OCI-LY7 (cell line): Measurements from ENCODE around the gene ALG14.

ENCODE experiments used
- CTCF ChIP-seq: fragments of 200-600 bp; sonication (generic); conservative IDR thresholded peaks from 2 replicates; pipeline ENCODE4 v1.5.1; 2014; ENCODE audit warnings: mild to moderate bottlenecking, antibody characterized with exemption, low read length, moderate library complexity, mixed read lengths
- EZH2phosphoT487 ChIP-seq: fragments of 200-600 bp; sonication (generic); IDR thresholded peaks from 2 replicates; pipeline ENCODE4 v1.6.1; 2018; ENCODE audit warnings: low read depth, borderline replicate concordance, mild to moderate bottlenecking, mixed run types, antibody characterized with exemption, low read length, moderate library complexity, mixed read lengths

DNA sequence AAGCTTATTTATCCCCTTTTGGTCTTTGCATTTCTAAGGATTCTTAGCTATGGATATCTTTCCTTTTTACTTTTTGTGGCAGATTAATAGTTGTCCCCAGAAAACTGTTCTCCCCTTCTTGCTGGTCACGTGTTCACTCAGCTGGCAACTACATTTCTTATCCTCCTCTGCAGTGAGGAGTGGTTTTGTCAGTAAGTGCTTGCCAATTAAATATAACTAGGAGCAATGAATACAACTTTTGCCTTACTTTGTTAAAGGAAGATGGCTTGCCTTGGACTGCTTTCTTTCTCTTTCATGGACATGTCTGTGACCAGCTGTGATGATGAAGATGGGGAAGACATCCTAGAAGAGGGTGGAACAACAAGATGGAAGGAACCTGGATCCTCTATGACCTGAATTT lies 15.6 kb upstream of the ALG14 start:
- TF ChIP-seq EZH2phosphoT487, result no peak
- no peak for TF ChIP-seq CTCF
